Stimulated activated CD4-positive, alpha-beta T cell treated with anti-CD3 and anti-CD28 coated beads, Interleukin-2, amount 100 ng/mL, for 48 hours (primary cell): ENCODE data around the gene PARL.
"Not testable (repeated sequence)": the region's sequence is repeated elsewhere in the genome, so short reads cannot be mapped to it uniquely, and the experiment has no call there.

Experiments used
- DNase-seq, 2 donors: peaks; one replicate each; pipeline ENCODE4 v3.0.0-alpha.2; 2020

The PARL gene

GRCh38 chr3:183816681-183817510 lies 67.8 kb downstream of the PARL start:
- DNase-seq: no peak

DNA sequence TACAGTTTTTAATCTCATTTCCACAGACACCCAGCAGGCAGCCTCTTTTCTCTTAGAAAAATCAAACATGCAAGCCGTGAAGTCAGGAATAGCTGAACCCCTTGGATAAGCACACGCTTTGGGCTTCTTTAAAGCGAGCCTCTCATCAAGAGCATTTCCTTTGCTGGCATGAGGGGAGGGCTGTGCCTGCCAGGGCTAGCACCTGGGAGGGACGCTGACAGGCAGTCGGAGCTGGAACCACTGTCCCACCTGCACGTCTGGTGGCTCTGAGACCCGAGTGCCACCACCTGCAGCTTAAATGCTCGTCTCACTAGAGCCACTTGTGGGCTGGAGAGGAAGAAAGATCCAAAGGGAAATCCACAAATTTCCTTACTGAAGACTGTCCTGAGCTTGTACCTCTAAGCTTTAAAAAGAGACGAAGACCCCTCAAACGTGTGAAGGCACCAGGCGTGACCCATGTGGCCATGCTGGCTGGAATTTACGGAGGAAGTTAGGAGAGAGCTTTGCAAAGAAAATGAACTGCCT lies 68.7 kb downstream of the PARL start:
- no peak for DNase-seq

GRCh38 chr3:183815563-183815940 lies 69.1 kb downstream of the PARL start:
- DNase-seq: no peak

DNA sequence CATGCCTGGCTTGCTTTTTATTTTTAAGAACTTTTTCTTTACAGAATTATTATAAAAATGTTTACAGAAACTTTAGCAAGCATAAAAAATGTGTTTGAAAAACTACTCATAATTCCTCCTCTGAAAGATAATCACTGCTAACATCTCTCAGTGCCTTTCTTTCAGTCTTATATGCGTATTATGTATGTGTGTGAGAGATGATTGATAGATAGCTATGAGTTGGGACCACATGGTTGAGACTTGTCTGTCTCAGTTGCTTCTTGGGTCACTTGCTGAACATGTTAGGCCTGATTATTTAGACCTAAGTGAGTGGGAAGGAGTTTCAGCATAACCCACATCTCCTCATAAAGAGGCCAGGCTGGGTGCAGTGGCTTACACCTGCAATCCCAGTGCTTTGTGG lies 70.4 kb downstream of the PARL start:
- DNase-seq: no peak

DNA sequence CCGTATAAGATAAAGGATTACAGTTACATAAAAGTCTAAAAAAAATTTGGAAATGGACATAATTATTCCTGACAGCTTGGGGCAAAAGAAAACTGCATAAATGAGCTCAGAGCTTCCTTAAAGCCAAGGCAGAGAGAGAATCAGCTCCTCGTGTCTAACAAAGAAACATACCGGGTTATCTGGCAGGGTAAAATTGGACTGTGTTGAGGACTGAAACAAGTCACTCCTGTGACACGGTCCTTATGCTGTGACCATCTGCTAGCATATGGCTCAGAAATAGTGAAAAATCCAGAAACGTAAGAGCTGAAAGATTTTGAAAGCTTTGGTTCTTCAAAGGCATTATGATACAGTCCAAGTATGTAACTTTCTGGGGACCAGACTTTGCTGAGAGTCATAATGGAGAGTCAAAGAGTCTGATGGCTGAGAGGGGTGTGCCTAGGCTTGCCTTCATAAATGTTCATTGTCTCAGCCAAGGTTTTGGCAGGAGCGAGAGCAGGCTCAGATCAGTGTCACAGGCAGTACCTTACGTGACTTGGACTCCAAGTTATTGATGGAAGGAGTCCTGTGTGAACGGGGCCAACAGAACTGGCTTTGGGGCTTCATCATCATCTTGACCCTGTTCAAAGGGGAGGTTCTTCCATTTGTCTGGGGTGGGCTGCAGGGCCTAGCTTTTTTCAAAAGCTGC lies 71.8 kb downstream of the PARL start:
- DNase-seq: no peak

- DNase-seq: no peak
Measured at GRCh38 chr3:183811638-183812037, 73.0 kb downstream of the PARL start.

DNA sequence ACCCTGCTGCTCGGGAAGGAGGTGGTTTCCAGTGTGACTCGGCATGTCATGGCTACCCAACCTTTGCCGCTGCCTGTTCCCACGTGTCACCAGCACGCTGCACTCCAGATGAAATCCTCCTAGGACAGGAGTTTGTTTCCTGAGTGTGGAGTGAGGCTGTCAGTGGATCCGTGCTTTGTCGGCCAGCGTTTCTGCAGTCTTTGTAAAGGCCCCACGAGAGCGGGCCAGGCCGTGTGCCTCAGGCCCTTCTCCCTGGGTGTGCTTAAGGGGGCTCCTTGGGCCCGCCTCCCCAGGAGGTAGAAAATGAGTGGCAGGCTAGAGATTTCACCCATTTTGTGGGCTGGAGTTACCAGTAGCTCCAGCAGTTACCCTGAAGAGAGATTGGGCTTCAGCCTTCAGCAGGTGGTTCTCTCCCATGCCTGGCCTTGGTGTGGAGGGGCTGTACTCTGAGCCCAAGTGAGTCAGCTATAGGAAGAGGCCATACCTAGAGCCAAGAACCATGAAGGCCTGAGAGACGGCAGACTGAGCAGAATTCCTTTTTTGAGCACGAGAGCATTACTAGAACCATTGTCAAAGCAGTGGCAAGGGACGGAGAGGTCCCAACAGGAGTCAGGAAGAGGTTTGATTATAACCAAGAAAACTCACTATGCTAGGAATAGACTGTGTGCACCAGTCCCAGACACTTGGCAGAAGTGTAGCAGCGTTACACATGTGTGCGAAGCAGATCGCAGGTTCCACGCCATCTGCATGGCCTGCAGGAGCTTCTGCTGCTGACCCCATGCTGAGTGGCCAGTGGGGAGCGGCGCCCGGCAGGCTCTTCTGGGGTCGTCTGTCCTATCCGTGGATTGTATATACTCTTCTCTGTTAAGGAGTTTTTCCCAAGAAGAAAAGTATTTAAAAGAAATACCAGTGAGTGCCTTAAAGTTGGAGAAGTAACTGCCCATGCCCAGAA lies 73.8 kb downstream of the PARL start:
- no peak for DNase-seq

DNA sequence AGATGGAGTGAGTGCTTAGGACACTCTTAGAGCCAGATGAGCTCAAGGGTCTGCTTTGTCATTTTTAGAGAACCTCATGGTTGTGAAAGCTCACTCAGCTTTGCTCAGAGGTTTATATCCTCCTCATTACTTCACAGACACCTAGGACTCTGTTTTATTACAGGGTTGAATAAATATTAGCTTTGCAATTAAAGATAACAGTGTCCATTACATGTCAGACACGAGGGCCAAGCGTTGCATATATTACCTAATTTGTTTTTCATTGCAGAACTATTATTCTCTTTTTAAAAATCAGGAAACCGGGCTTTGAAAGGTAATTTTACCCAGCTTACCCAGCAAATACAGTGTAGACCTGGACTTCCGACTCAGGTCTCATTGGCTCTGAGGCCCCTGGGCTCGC lies 75.4 kb downstream of the PARL start:
- no peak for DNase-seq

- DNase-seq: no peak
Measured at GRCh38 chr3:183808355-183808754, 76.3 kb downstream of the PARL start.

DNA sequence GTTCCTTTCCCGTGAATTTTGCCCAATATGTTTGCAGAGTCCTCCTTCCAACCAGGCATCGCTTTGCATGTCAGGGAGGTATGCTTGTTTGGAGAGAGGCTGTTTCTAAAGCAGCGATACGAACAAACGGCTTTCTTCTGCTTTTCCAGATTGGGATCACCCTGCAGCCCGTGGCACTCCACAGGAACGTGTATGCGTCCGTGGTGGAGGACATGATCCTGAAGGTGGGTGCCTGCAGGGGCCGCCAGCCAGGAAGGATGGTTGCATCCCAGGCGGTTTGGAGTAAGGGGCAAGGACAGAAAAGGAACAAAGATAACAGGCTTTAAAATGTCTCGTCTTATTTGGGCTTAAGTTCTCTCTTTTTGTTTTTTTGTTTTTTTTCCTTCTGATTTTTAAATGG lies 76.8 kb downstream of the PARL start:
- DNase-seq: no peak

DNA sequence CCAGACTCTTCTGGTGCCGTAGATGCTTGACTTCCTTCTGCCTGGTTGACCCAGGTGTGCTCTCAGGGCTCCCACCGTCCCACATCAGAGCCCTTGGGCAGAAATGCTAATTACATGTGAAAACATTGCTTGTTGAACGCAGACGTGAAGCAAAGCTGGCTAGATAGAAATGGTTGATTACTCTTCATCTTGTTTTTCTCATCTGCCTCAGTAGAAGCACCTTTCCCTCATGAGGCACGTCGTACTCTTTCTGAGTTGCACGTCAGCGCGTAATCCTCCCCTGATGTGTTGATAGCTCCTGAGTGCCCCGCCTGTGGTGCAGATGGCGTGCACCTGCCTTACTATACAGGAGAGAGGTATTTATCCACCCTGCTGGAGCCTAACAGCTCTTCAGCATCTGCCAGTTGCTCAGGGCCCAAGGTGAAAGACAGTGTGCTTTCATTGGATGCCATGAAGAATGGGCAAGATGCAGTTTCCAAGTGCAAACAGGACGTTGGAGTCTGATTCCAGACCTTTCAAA lies 77.4 kb downstream of the PARL start:
- DNase-seq: no peak

DNA sequence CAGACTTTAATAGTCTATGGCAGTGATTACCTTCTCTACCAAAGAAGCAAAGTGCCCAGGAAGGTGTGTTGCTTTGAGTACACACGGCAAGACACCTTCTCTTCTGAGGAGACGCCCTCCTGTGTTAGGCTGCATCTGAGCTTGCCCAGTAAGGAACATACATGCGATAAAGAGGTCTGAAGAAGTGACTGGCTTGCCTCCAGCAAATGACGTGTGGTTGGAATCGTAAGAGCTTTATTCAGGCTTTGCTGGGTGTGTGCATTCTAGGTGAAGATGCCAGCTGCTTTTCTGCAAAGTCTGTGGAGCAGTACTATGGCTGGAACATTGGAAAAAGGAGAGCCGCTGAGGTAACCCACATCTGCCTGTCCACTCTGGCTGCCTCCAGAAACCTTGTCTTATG lies 81.7 kb downstream of the PARL start:
- no peak for DNase-seq

DNA sequence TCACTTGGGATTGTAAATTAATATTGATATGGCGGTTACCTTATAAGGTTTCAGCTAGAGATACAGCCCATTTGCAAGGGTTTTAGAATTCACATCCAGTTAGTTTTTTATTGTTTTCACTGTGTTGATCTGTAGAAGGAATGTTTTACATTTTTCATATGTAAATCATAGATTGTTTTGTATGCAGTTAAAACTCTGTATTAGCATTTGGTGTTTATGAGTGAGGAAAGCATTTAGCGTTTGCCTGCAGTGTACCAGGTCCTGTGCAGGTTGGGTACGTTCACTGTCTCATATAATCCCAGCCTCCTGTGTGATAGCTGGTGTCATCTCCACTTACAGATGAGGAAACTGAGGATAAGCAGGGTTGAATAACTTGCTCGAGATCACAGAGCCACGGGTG lies 83.1 kb downstream of the PARL start:
- DNase-seq: no peak

DNA sequence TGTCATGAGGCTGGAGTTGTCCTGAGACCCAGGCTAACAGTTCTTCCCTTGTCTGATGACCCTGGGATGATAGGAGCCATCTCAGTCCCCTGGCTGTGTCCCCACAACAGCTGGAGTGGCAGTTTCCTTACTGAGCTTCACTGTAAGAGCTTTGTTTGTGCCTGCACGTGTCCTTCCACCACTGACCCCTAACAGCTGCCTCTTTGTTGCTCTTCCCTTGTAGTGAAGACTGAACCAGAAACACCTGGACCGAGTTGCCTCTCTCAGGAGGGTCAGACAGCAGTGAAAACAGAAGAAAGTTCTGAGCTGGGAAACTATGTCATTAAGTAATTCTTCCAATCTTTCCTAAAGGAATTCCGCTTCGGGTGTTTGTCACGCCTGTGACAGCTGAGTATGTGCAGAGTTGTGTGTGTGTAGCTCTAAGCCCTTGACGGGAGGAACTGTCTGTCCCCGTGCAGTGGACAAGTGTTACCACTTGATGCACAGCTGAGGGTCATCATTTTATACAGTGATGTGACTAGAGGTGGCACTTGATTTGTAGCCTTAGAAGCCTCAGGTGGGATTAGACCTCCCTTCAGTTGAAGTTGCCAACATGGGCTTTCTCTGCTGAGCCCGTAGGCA lies 84.3 kb downstream of the PARL start:
- DNase-seq: no peak

DNA sequence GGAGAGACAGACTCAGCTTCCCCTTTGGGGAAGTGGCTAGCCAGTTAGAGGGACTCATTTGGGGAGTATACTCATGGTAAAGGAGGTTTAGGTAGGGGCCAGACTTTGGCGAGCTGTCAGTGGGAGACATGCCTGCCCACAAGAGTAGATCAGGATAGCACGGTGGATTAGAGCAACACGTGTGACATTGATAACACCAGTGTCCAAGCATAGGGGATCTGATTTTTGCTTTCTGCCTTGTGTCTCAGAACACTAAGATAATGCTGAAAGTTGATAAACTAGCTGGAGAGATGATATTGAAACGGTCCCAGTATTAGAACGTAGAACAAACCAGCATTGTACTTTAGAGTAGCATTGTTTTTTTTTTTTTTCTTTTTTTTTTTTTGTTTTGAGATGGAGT lies 85.2 kb downstream of the PARL start:
- no peak for DNase-seq

GRCh38 chr3:183797996-183798395 lies 86.7 kb downstream of the PARL start:
- DNase-seq: no peak

GRCh38 chr3:183796372-183796771 lies 88.3 kb downstream of the PARL start:
- DNase-seq: no peak

- DNase-seq: no peak
Measured at GRCh38 chr3:183794452-183794851, 90.2 kb downstream of the PARL start.

DNA sequence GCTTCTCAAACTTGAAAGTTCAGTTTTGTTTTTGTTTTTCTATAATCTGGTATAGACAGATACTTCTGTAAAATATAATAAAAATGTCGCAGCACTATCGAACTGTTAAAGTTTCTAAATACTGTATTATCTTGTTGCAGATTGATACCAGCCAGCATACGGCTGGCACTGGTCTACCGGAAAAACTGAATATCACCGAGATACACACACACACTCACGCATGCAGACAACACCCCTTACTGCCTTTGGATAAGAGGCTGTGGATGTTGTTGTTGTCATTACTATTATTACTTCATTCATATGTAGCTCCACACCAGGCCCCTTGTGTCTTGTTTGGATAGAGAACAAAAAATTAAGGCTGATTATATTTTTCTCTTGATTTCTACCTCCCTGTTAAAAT lies 91.7 kb downstream of the PARL start:
- no peak for DNase-seq

DNA sequence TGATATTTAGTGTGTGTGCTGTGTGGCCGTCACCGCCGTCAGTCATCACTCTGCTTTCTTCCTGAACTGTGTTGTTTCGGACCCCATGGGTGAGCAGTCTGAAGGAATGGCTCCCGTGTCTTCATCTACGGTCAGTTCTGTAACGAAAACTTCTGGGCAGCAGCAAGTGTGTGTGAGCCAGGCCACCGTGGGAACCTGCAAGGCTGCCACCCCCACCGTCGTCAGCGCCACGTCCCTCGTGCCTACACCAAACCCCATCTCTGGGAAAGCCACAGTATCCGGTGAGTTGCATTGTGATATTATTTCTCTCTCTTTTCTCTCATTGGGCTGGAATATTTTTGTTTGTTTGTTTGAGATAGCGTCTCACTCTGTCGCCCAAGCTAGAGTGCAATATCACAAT lies 94.0 kb downstream of the PARL start:
- DNase-seq: no peak

DNA sequence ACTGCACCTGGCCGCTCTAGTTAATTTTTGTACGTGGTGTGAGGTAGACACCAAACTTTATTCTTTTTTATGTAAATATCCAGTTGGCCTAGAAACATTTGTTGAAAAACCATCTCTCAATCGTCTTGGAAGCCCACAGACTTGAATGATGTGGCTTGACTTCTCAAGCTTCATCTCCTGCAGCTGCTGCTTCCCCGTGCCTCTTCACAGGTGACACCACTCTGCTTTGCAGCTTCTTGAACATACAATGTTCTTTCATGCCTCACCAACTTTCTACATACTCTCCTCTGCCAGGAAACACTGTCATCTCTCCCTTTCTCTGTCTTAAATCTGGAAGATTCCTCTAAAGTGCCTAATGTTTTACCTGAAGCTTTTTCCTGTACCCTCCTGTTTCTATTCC lies 94.9 kb downstream of the PARL start:
- no peak for DNase-seq

GRCh38 chr3:183784503-183784902 lies 100.2 kb downstream of the PARL start:
- DNase-seq: not testable (repeated sequence)
